ENCODE measurements around the gene WDR6. TPM values are rescaled to one million over a fixed set of nuclear protein-coding genes. Genes with fewer than 3 reads are reported as not detected.

WDR6 gene
- total and polyA plus RNA-seq, 12 donors = 70.4 to 126 (median 77.9) TPM

DNA sequence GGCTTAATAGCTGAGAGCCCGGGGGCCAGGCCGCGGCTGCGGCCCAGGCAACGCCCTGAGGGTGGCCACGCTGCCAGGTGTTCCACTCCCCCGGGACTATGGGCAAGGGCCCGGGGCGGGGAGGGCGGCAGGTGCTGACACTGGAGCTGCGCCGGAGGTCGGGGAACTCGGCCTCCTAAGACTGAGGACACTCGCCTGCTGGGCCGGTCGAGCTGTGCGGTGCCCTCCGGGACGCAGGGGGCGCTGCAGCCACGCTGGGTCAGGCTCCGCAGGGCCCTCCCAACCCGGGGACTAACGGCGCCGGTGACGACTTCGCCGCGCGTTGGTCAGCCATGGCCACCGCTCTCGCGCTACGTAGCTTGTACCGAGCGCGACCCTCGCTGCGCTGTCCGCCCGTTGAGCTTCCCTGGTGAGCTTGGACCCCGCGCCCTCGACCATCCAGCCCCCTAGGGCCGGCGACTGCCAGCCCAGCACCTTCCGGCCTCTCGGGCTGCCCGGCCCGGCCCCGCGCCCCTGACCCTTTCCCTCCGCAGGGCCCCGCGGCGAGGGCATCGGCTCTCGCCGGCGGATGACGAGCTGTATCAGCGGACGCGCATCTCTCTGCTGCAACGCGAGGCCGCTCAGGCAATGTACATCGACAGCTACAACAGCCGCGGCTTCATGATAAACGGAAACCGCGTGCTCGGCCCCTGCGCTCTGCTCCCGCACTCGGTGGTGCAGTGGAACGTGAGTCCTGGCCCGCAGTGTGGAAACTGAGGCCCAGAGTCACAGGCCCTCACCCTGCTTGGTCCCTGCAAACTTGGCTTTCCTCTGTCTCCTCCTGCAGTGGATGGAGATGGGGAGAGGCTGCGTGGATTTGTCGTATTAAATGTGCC lies 14.9 kb downstream of the WDR6 start, which contains the start of gene NDUFAF3:
NDUFAF3 (plus strand) TSS at position 309 of the 875 bp plus-strand sequence; CDS start at position 333, 24 bp downstream.
- TF ChIP-seq CTCF (IDR thresholded peaks at IDR 0.05) = peak; percentile 92 to 100 (median 99)
- 0% methylated on average over 73 to 83 of the region's 83 CpGs for WGBS, 2 donors
- ATAC-seq = peak; percentile 82 to 91 (median 89)
- Histone ChIP-seq H3K4me3 (peak within 1 kb of the TSS; percentile 69 to 99 (median 92)), H3K27me3 (no peaks in the 10 kb centered on the region), H3K4me1 (peaks cover 8 to 72% (median 49%) of the 10 kb centered on the region in 9 donors), H3K36me3 (peaks cover 0 to 43% (median 31%) of the 10 kb centered on the region in 9 donors), H3K9me3 (no peaks in the 10 kb centered on the region), H3K27ac (peak within 1 kb of the TSS; percentile 98 to 100 (median 100))
- peak; percentile 92 to 95 for DNase-seq
- intact Hi-C loops (cut with DNase I) = loop anchor here in 3 of 10 donors (1.0 to 10.0 kb wide), 3 partner anchors 33 to 403 kb away; partner anchors contain the start of genes AMT (in 1 of the 3) and NICN1 (in 1 of the 3)

DNA sequence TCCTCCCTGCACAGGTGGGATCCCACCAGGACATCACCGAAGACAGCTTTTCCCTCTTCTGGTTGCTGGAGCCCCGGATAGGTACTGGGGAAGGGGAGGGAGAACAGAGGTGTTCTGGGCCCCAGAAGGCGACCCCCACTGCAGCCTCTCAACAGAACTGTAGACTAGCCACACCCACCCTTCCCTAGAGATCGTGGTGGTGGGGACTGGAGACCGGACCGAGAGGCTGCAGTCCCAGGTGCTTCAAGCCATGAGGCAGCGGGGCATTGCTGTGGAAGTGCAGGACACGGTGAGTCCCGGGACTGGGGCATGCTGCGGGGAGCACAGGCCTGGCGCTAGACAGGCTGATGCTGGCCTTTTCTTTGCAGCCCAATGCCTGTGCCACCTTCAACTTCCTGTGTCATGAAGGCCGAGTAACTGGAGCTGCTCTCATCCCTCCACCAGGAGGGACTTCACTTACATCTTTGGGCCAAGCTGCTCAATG lies 15.5 kb downstream of the WDR6 start:
- WGBS, 2 donors = 25 to 28% methylated on average over 12 of the region's 12 CpGs

GRCh38 chr3:49023775-49024174 lies 16.6 kb downstream of the WDR6 start:
- Histone ChIP-seq H3K4me1 (peaks cover 10 to 69% (median 44%) of the 10 kb centered on the region in 9 donors), H3K4me3 (no peak overlapping the region), H3K36me3 (peaks cover 0 to 52% (median 31%) of the 10 kb centered on the region in 9 donors), H3K27me3 (no peaks in the 10 kb centered on the region), H3K9me3 (no peaks in the 10 kb centered on the region), H3K27ac (no peak overlapping the region)
- 88 to 95% methylated on average over 4 of the region's 4 CpGs for WGBS, 2 donors
- DNase-seq (no peak), ATAC-seq (no peak)
- intact Hi-C loops (cut with DNase I) = loop anchor here in 1 of 10 donors (10.0 kb wide), 1 partner anchor 401 kb away; the partner anchor contains the start of genes AMT and NICN1
- TF ChIP-seq CTCF (IDR thresholded peaks at IDR 0.05) = no peak

More for the DNA sequence above, 15.5 kb downstream of the WDR6 start:
- peak overlapping the region in 9 of 10 donors; percentile 99 to 100 (median 100) for H3K27ac ChIP-seq
- TF ChIP-seq CTCF (IDR thresholded peaks at IDR 0.05) = no peak
- H3K36me3 ChIP-seq = peaks cover 0 to 49% (median 31%) of the 10 kb centered on the region in 9 donors
- intact Hi-C loops (cut with DNase I) = loop anchor here in 1 of 10 donors (1.0 to 10.0 kb wide), 2 partner anchors 33 to 402 kb away; partner anchors contain the start of genes AMT and NICN1
- peak overlapping the region; percentile 69 to 99 (median 92) for H3K4me3 ChIP-seq
- H3K9me3 ChIP-seq = no peaks in the 10 kb centered on the region
- H3K27me3 ChIP-seq = no peaks in the 10 kb centered on the region
- no peak for ATAC-seq
- no peak for DNase-seq
- H3K4me1 ChIP-seq = peaks cover 4 to 65% (median 42%) of the 10 kb centered on the region in 9 donors

- 74 to 81% methylated on average over 5 of the region's 5 CpGs for WGBS, 2 donors
- H3K27ac ChIP-seq = no peak overlapping the region
- no peak for TF ChIP-seq CTCF (IDR thresholded peaks at IDR 0.05)
- H3K27me3 ChIP-seq = no peaks in the 10 kb centered on the region
- no peak overlapping the region for H3K4me3 ChIP-seq
- intact Hi-C loops (cut with DNase I) = loop anchor here in 1 of 10 donors (10.0 kb wide), 1 partner anchor 400 kb away; the partner anchor contains the start of genes AMT and NICN1
- peaks cover 11 to 67% (median 43%) of the 10 kb centered on the region in 9 donors for H3K4me1 ChIP-seq
- DNase-seq (no peak), ATAC-seq (no peak)
- H3K9me3 ChIP-seq = no peaks in the 10 kb centered on the region
- peaks cover 0 to 52% (median 31%) of the 10 kb centered on the region in 9 donors for H3K36me3 ChIP-seq
Observed at GRCh38 chr3:49024449-49024848, 17.3 kb downstream of the WDR6 start.

All from heart right ventricle (tissue), 16 donors.